ENCODE measurements around the gene C4orf50. TPM values are rescaled to one million over a fixed set of nuclear protein-coding genes. Genes with fewer than 3 reads are reported as not detected.

C4orf50 gene
- total and polyA plus RNA-seq, 2 of the 13 experiments (the other 11 are each of a cell fraction or from before 2014, with no cell fraction given) = not detected

- no peak for TF ChIP-seq CENPBD1 (CRISPR knock-in tag; IDR thresholded peaks at IDR 0.05; ENCODE audit: borderline replicate concordance, low read depth)
Measured at GRCh38 chr4:6056976-6057766, 38.9 kb upstream of the C4orf50 start (continued).

- intact Hi-C loops (cut with micrococcal nuclease; ENCODE audit: unreplicated experiment) = no loop called here
- 44% methylated on average over 1 of the region's 4 CpGs for WGBS (ENCODE audit: low lambda C conversion rate)
- TF ChIP-seq GPBP1L1 (CRISPR knock-in tag; IDR thresholded peaks at IDR 0.05) = no peak
- TF ChIP-seq RXRA (CRISPR knock-in tag; IDR thresholded peaks at IDR 0.05) = no peak
- TF ChIP-seq CC2D1A (CRISPR knock-in tag; IDR thresholded peaks at IDR 0.05) = no peak
- TF ChIP-seq MYNN (CRISPR knock-in tag; IDR thresholded peaks at IDR 0.05; ENCODE audit: low read depth) = no peak
- TF ChIP-seq PCBP2 (optimal IDR thresholded peaks at IDR 0.05; ENCODE audit: low read depth, low read length, poor library complexity, severe bottlenecking) = no peak
- TF ChIP-seq ZNF34 (CRISPR knock-in tag; IDR thresholded peaks at IDR 0.05; ENCODE audit: borderline replicate concordance) = no peak
- no peak for TF ChIP-seq ZGPAT (CRISPR knock-in tag; IDR thresholded peaks at IDR 0.05)
- TF ChIP-seq HNRNPH1 (optimal IDR thresholded peaks at IDR 0.05; ENCODE audit: low read depth, low read length) = no peak
- TF ChIP-seq PLSCR1 (CRISPR knock-in tag; IDR thresholded peaks at IDR 0.05; ENCODE audit: borderline replicate concordance) = no peak
- TF ChIP-seq ATAD3A (CRISPR knock-in tag; IDR thresholded peaks at IDR 0.05) = no peak
- no peak for TF ChIP-seq ZNF512B (CRISPR knock-in tag; IDR thresholded peaks at IDR 0.05; ENCODE audit: borderline replicate concordance)
- TF ChIP-seq NFRKB (IDR thresholded peaks at IDR 0.05) = no peak
- TF ChIP-seq HOXD1 (CRISPR knock-in tag; IDR thresholded peaks at IDR 0.05) = no peak
- no peak for TF ChIP-seq ZNF660 (CRISPR knock-in tag; IDR thresholded peaks at IDR 0.05; ENCODE audit: borderline replicate concordance, low read depth)
- TF ChIP-seq TOPORS (CRISPR knock-in tag; IDR thresholded peaks at IDR 0.05) = no peak
Measured at GRCh38 chr4:6055436-6055835, 37.2 kb upstream of the C4orf50 start.

More at GRCh38 chr4:6055436-6055835, 37.2 kb upstream of the C4orf50 start:
- FAIRE-seq (no peak), DNase-seq (ENCODE audit: low spot score) (no peak), ATAC-seq (no peak)
- Histone ChIP-seq H3K27me3 (ENCODE audit: control insufficient read depth in 1 of 2, insufficient read depth in 2 of 2, low read length in 2 of 2) (peaks cover 0 to 10% of the 10 kb centered on the region in 2 experiments; a peak in 2 of 5 replicates), H3K27ac (ENCODE audit: extremely low read length, insufficient read depth, low read length) (no peak overlapping the region), H3K9me3 (ENCODE audit: low read length) (peaks cover 36% of the 10 kb centered on the region), H4K20me1 (ENCODE audit: insufficient read depth, low read length) (no peaks in the 10 kb centered on the region), H3K4me2 (ENCODE audit: low read depth, low read length) (no peak overlapping the region), H3K4me3 (replicated peaks in 1 of 3; ENCODE audit: insufficient read depth in 1 of 3, low read depth in 2 of 3, low read length in 3 of 3) (no peak overlapping the region), H2AFZ (ENCODE audit: low read length) (no peak overlapping the region), H3K9ac (ENCODE audit: insufficient read depth, low read depth, low read length) (no peak overlapping the region), H3K36me3 (replicated peaks in 1 of 2; ENCODE audit: control insufficient read depth in 1 of 2, insufficient read depth in 2 of 2, low read length in 2 of 2) (no peaks in the 10 kb centered on the region), H3K79me2 (ENCODE audit: insufficient read depth, low read length) (no peaks in the 10 kb centered on the region), H3K4me1 (ENCODE audit: insufficient read depth, low read length) (no peaks in the 10 kb centered on the region)
- BruUV-seq (replicated peaks) = no TSS peak
- CTCF ChIA-PET (ENCODE audit: low intra/inter-chr PET ratio, low total read pairs) = no interaction called here
- in situ Hi-C loops (cut with HindIII; ENCODE audit: extremely low pct_ligation_motif_present, low pct_unique_long_range_greater_than_20kb) = no loop called here
- POLR2A ChIA-PET = no interaction called here

All from HepG2 (cell line).